Left lung (tissue), 10 donors: ENCODE data around the gene ZNF3. TPM values are rescaled to one million over a fixed set of nuclear protein-coding genes. Genes with fewer than 3 reads are reported as not detected.

Experiments used
- ATAC-seq: fragments of 200-7000 bp; cut with Tn5 transposase; one replicate; pipeline ENCODE4 v1.9.1; 2020; ENCODE audit warnings: moderate library complexity
- DNase-seq, 4 donors: peaks; one replicate each; pipeline ENCODE4 v3.0.0-alpha.2; 2013 to 2020
- H3K27ac ChIP-seq, 2 donors: fragments of 200-600 bp; sonication (generic) in 1 of 2; one replicate each; pipeline versions ENCODE4 v1.5.0 to v1.8.0; 2020 to 2021
- H3K27me3 ChIP-seq, 2 donors: fragments of 200-600 bp; sonication (generic) in 1 of 2; one replicate each; pipeline versions ENCODE4 v1.5.0 to v1.8.0; 2020 to 2021
- H3K36me3 ChIP-seq, 2 donors: fragments of 200-600 bp; sonication (generic) in 1 of 2; one replicate each; pipeline versions ENCODE4 v1.5.0 to v1.8.0; 2020 to 2021
- H3K4me1 ChIP-seq, 2 donors: fragments of 200-600 bp; one replicate each; pipeline ENCODE4 v1.8.0; 2021
- H3K4me3 ChIP-seq, 2 donors: fragments of 200-600 bp; sonication (generic) in 1 of 2; one replicate each; pipeline versions ENCODE4 v1.5.0 to v1.8.0; 2020 to 2021; ENCODE audit warnings: mild to moderate bottlenecking in 1 of 2
- H3K9me3 ChIP-seq, 2 donors: fragments of 200-600 bp; sonication (generic) in 1 of 2; one replicate each; pipeline versions ENCODE4 v1.5.0 to v1.8.0; 2020 to 2021
- intact Hi-C, 2 donors: fragments of 100-400 bp; cut with DNase I; formaldehyde crosslinking; loops; one replicate each; pipeline versions ENCODE4 v1.11.2 to v1.14.2; 2022
- polyA plus RNA-seq, 6 donors: library from polyadenylated mRNA; unstranded; fragments of 120-200 nt; gene quantifications; one replicate each; pipeline ENCODE4 v1.2.1, GENCODE V29; 2013; ENCODE audit not compliant: insufficient read length in 6 of 6
- total RNA-seq, 2 donors: library from RNA; stranded (reverse); fragmentation: NEBNext Ultra II Directional; extraction: Animal tissue kit (Norgen Biotek cat#: 25700); gene quantifications; one replicate each; pipeline ENCODE4 v1.2.1, GENCODE V29; 2021
- TF ChIP-seq, protein P1 (sequence below), 2 donors: fragments of 200-600 bp; sonication (generic) in 1 of 2; IDR thresholded peaks; one replicate each; pipeline versions ENCODE4 v1.5.0 to v1.8.0; 2021; ENCODE audit warnings: antibody characterized with exemption in 2 of 2
- donor health status: DM: no; HTN: yes; CAD: no.
- donor health status: DM: no; HTN: no; CAD: no.

ZNF3 gene
- total and polyA plus RNA-seq, 8 donors = 22.5 to 53.1 (median 49.5) TPM

DNA sequence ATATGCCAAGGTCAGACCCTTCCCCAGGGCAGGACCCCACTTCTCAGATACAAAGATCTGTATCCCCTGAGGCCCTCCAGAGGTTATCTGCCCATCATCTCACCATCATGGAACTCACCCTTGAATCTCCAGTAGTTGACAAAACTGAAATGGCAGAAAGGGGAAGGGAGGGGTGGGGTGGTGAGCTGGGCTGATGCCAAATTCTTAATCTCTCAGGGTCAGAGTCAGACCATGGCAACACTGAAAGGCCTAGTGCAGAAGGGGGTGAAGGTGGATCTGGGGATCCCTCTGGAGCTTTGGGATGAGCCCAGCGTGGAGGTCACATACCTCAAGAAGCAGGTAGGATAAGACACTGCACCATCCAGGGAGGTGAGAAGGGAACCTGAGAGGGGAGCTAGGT, 41.0 kb upstream of the ZNF3 start:
- no peak overlapping the region for H3K4me3 ChIP-seq

GRCh38 chr7:100122067-100122466, 40.5 kb upstream of the ZNF3 start:
- intact Hi-C loops = no loop called here
- peak in 1 of 4 donors; percentile 33 for DNase-seq

More for the DNA sequence above, 41.0 kb upstream of the ZNF3 start:
- Histone ChIP-seq H3K27ac (no peak overlapping the region), H3K9me3 (no peaks in the 10 kb centered on the region), H3K27me3 (no peaks in the 10 kb centered on the region), H3K36me3 (no peaks in the 10 kb centered on the region), H3K4me1 (peaks cover 14 to 43% of the 10 kb centered on the region in 2 donors)
- intact Hi-C loops = no loop called here
- no peak for ATAC-seq
- TF ChIP-seq, protein P1, sequence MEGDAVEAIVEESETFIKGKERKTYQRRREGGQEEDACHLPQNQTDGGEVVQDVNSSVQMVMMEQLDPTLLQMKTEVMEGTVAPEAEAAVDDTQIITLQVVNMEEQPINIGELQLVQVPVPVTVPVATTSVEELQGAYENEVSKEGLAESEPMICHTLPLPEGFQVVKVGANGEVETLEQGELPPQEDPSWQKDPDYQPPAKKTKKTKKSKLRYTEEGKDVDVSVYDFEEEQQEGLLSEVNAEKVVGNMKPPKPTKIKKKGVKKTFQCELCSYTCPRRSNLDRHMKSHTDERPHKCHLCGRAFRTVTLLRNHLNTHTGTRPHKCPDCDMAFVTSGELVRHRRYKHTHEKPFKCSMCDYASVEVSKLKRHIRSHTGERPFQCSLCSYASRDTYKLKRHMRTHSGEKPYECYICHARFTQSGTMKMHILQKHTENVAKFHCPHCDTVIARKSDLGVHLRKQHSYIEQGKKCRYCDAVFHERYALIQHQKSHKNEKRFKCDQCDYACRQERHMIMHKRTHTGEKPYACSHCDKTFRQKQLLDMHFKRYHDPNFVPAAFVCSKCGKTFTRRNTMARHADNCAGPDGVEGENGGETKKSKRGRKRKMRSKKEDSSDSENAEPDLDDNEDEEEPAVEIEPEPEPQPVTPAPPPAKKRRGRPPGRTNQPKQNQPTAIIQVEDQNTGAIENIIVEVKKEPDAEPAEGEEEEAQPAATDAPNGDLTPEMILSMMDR (IDR thresholded peaks at IDR 0.05) = no peak
- no peak for DNase-seq

DNA sequence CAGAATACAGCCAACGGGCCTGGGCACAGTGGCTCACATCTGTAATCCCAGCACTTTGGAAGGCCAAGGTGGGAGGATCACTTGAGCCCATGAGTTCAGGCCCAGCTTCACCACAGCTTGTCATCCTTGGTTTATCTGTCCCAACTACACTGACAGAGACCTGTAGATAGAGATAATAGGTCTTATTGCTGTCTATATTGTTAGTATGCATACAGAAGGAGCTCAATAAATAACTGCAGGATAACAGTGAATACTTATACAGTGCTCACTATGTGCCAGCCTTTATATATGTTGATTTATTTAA, 39.2 kb upstream of the ZNF3 start:
- Histone ChIP-seq H3K27me3 (no peaks in the 10 kb centered on the region), H3K36me3 (no peaks in the 10 kb centered on the region), H3K4me1 (peaks cover 14 to 35% of the 10 kb centered on the region in 2 donors), H3K4me3 (peak overlapping the region in 1 of 2 donors; percentile 89), H3K9me3 (no peaks in the 10 kb centered on the region), H3K27ac (no peak overlapping the region)
- no peak for DNase-seq
- TF ChIP-seq, protein P1 (IDR thresholded peaks at IDR 0.05) = no peak
- intact Hi-C loops = no loop called here
- ATAC-seq = no peak

More at GRCh38 chr7:100122067-100122466, 40.5 kb upstream of the ZNF3 start:
- TF ChIP-seq, protein P1 (IDR thresholded peaks at IDR 0.05) = no peak
- Histone ChIP-seq H3K27ac (no peak overlapping the region), H3K4me1 (peaks cover 14 to 43% of the 10 kb centered on the region in 2 donors), H3K36me3 (no peaks in the 10 kb centered on the region), H3K9me3 (no peaks in the 10 kb centered on the region), H3K27me3 (no peaks in the 10 kb centered on the region), H3K4me3 (no peak overlapping the region)
- no peak for ATAC-seq

- Histone ChIP-seq H3K27ac (peak overlapping the region; percentile 84 to 88), H3K4me1 (peaks cover 14 to 29% of the 10 kb centered on the region in 2 donors), H3K9me3 (no peaks in the 10 kb centered on the region), H3K4me3 (peak overlapping the region; percentile 83 to 89), H3K36me3 (no peaks in the 10 kb centered on the region), H3K27me3 (no peaks in the 10 kb centered on the region)
- intact Hi-C loops = no loop called here
- peak; percentile 70 for ATAC-seq
- TF ChIP-seq, protein P1 (IDR thresholded peaks at IDR 0.05) = no peak
- peak in 2 of 4 donors; percentile 52 to 65 for DNase-seq
Measured at GRCh38 chr7:100119970-100120732, 38.6 kb upstream of the ZNF3 start.

DNA sequence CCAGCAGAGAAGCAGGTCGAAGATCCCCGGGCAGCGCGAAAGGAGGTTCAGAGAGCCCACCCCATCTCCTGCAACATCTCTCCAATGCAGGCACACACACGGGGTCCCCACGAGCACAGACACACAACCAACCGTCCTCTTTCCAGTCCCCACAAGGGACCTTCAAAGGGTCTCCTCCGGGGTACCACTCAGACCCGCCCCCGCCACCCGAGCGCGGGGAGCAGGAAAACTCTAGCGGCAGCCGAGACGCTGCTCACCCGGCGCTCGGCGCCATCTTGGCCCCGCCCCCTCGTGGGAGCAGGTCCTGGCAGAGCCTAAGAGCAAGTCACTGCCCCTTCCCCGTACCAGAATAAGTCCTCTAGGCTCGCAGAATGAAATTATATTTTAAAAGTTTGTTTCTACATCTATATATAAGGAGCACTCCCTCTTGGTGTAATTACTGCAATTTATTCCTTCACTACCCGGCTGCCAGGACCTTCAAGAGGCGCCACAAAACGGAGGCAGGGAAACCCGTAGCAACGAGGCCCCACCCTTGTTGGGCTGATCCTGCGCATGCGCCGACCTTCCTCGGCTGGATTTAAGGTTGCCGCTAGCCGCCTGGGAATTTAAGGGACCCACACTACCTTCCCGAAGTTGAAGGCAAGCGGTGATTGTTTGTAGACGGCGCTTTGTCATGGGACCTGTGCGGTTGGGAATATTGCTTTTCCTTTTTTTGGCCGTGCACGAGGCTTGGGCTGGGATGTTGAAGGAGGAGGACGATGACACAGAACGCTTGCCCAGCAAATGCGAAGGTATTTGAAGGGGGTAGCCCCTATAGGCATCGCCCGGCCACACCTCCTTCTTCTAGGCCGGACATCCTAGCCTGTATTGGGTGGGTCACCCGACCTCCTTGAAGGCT, 37.8 kb upstream of the ZNF3 start, which contains the start of the genes CNPY4 and TAF6:
Gene CNPY4, plus strand, starts transcription at position 563 of the 898 bp plus-strand sequence. Its CDS starts 111 bp downstream, at position 674.
Gene TAF6, minus strand, starts transcription at position 287 of the 898 bp plus-strand sequence. CDS start 5,149 bp downstream, outside the sequence.
- no peaks in the 10 kb centered on the region for H3K27me3 ChIP-seq
- peak; percentile 96 for ATAC-seq
- H3K4me3 ChIP-seq = peak within 1 kb of the TSS; percentile 83 to 89
- H3K9me3 ChIP-seq = no peaks in the 10 kb centered on the region
- no peaks in the 10 kb centered on the region for H3K36me3 ChIP-seq
- TF ChIP-seq, protein P1 (IDR thresholded peaks at IDR 0.05) = peak in 1 of 2 donors; percentile 8
- peak within 1 kb of the TSS; percentile 84 to 88 for H3K27ac ChIP-seq
- H3K4me1 ChIP-seq = peaks cover 14 to 21% of the 10 kb centered on the region in 2 donors
- intact Hi-C loops = no loop called here
- peak; percentile 95 to 98 (median 97) for DNase-seq
